GM04504 (cell line): ENCODE data around the gene TXN2.
A peak's percentile ranks its signal among the peaks of the same experiment; 100 is the strongest.
"Not testable (repeated sequence)": the region's sequence is repeated elsewhere in the genome, so short reads cannot be mapped to it uniquely, and the experiment has no call there.

ENCODE experiments used
- DNase-seq: peaks from one replicate; pipeline ENCODE4 v3.0.0-alpha.2; 2012; ENCODE audit warnings: low read depth

The TXN2 gene, protein sequence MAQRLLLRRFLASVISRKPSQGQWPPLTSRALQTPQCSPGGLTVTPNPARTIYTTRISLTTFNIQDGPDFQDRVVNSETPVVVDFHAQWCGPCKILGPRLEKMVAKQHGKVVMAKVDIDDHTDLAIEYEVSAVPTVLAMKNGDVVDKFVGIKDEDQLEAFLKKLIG

DNA sequence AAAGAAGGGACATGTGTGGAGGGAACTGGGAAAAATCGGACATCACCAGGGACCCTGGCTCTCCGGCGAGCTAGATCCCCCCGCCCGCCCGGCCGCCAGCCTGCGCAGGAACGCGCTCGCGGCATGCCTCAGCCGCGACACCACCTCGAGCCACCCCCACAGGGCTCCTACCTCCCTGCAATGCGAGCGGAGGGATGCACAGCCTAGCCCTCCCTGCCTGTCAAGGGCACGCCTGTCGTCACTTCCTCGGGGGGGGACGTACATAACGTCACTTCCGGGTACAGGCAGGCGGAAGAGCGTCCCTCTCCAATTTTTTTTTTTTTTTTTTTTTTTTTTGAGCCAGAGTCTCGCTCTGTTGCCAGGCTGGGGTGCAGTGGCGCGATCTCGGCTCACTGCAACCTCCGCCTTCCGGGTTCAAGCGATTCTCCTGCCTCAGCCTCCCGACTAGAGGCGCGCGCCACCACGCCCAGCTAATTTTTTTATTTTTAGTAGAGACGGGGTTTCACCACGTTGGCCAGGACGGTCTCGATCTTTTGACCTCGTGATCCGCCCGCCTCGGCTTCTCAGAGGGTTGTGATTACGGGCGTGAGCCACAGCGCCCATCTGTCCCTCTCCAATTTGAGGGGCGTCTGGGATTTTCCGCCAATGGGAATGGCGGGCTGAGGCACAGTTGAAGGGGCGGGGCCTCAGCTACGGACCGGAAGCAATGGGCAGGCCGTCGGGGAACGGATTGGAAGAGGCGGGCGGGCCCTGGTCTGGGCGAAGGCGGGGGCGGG lies at the start of gene TXN2:
TSS of gene TXN2 (minus strand) at position 248 of the 776 bp plus-strand sequence. CDS start 803 bp downstream, outside the sequence.
- peak; percentile 92 for DNase-seq

DNA sequence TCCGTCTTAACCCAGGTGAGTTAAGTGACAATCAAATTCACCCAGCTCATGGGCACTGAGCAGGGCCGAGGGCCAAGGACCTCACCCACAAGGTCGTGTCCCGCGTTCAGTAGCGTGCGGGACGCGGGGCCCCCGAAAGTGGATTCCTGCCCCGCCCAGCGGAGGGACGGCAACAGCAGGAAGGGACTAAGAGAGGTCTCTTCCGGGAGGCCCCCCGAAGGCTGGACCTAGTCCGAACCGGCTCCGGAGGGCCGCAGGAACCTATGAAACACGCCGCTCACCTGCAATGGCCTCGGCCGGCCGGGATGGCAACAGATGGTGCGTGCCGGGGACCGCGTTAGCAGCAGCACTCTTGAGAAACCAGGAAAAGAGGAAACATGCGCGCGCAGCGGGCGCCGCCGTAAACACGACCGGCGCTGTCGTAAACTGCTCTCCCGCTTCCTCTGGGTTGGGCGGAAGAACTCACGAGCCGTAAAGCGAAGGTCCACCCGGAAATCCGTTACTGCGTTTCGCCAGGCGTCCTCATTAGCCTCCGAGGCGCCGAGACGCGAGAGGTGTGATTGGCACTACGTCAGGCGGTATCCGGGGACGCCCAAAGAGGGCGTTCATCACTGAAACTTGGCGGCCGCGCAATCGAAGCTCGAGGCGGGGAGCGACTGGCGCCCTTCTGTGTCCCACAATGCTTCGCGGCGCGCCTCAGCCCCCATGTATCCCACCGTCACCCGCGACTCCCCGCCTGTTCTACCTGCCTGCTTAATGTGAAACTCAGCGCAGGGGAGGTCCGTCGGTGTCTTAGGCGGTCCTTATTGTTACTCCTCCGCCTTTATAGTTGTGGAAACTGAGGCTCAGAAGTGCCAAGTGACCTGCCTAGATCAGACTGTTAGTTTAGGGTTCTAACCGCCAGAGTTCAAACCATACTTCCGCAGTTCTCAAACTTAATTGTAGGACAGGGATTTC lies 47.6 kb upstream of the TXN2 start, which contains the start of gene EIF3D:
TSS of gene EIF3D (minus strand) at position 372 of the 957 bp plus-strand sequence. CDS start 3,045 bp downstream, outside the sequence.
- DNase-seq = peak; percentile 99

DNA sequence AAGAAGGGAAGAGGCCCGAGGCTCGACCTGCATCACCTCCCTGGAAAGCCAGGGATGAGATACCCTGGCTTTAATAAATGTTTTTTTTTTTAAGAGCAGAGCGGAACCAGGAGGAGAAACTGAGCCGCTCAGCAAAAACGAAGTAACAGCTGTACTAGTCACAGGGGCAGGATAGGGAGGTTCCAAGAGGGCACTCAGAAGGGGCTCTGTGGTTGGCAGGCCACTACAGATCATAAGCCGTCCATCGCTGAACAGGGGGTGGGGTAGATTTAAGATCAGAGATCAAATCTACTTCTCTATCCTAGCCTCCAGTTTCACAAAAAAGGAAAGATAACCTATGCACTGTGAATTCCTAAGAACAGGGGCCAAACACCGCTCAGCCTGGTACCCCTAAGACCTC lies 46.9 kb upstream of the TXN2 start:
- DNase-seq = no peak

DNA sequence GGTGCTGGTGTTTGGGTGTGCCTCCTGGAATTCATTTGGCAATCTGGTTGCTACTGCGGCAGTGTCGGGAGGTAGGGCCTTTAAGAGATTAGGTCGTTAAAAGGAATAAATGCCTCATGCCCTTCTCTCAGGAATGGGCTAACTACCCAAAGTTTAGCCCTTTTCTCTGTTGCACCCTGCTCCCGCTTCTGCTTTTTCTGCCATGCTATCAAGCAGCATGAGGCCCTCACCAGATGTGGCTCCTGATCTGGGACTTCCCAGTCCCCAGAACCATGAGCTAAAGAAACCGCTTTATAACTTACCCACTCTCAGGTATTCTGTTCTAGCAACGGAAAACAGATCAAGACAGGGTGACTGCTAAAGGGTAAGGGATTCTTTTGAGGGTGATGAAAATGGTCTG lies 41.2 kb upstream of the TXN2 start:
- no peak for DNase-seq

- DNase-seq = no peak
These were observed 39.0 kb upstream of the TXN2 start for GRCh38 chr22:36520423-36520822.

DNA sequence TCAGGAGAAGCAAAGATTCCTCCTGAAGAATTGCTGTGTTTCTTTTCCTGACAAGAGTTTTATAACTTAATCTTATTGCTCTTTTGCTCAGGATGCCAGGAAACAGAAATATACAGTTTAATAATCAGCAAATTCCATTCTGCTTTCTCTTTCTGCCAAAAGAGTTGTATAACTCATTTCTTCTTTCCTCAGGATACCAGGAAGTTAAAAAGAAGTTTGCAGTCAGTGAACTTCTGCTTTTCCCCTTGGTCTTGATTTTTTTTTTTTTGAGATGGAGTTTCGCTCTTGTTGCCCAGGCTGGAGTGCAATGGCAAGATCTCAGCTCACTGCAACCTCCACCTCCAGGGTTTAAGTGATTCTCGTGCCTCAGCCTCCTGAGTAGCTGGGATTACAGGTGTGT lies 38.5 kb upstream of the TXN2 start:
- not testable (repeated sequence) for DNase-seq

GRCh38 chr22:36514766-36515165 lies 33.3 kb upstream of the TXN2 start:
- no peak for DNase-seq

DNA sequence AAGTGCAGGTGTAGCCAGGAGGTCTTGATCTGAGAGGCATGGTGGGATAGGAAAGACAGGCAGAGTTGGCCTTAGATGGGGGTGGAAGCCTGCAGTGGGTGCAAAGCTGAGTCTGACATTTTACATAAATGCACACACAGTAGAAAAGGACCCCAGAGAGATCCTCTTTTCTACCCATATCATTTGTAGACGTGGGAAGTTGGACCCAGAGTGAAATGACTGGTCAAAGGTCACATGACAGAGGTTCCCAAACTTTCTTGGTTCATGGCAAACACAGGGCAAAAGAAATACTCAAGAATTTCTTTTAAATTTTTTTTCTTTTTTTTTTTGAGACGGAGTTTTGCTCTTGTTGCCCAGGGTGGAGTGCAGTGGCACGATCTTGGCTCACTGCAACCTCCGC lies 31.6 kb upstream of the TXN2 start:
- no peak for DNase-seq

- DNase-seq = no peak
These were observed 30.9 kb upstream of the TXN2 start for GRCh38 chr22:36512333-36512732.

- no peak for DNase-seq
These were observed 29.8 kb upstream of the TXN2 start for GRCh38 chr22:36510966-36511881.

DNA sequence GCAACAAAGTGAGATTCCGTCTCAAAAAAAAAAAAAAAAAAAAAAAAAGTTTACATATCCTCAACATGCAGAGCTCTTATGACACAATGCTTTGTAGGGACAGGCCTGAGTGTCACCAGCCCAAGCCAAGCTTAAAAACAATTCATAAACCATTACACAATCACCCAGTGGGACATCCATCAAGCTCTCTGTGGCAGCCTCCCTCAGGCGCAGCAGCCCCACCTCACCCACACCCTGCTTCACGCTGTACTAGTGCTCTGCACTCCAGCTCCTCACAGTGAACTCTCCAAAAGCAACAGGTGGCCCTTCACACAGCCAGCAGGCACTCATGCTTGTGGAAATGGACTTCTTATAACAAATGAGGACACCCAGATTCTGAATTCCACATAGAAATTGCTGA lies 28.9 kb upstream of the TXN2 start:
- DNase-seq = no peak

- DNase-seq = no peak
These were observed 26.1 kb upstream of the TXN2 start for GRCh38 chr22:36507518-36508010.

DNA sequence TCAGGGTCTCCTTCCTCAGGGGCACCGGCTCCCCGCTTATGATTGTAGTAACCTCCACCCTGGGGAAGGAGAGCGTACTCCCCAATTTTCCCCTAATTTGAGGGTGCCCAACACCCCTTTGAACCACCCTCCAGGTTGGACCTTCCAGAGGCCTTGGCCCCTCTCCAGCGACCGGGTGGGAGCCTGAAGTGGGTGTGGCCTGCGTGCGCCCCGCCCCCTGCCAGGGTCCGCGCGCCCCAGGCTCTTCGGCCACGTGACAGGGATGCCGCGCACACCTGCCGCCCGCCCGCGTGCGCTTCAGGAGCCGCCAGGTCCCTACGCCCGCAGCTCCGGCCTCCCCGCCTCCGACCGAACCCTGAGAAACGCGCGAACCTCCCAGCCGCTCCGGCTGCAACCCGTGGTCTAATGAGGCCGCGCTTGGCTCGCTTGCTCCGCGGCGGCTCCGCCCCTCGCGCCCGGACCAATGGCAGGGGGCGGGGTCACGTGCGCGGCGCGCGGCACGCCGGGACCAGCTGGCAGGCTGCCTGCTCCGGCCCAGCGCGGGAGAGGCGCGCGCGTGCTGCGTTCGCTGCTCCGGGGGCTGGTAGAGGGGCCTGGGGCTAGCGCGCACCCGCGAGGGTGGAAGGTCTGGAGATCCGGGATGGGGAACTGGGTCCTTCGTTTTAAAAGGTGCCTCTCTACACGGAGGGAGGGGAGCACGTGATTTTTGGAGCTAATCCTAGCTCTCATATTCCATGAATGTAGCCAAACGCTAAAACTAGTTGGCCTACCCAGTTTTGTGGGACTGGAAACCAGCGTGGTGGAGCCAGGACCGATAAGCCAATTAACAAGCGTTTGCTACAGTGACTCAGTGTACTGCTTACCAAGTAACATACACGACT lies 25.4 kb upstream of the TXN2 start, which contains the start of gene FOXRED2:
TSS of gene FOXRED2 (minus strand) at position 404 of the 881 bp plus-strand sequence. CDS start 618 bp downstream, outside the sequence.
- DNase-seq = peak; percentile 53

GRCh38 chr22:36505998-36506635 lies 24.7 kb upstream of the TXN2 start:
- no peak for DNase-seq

DNA sequence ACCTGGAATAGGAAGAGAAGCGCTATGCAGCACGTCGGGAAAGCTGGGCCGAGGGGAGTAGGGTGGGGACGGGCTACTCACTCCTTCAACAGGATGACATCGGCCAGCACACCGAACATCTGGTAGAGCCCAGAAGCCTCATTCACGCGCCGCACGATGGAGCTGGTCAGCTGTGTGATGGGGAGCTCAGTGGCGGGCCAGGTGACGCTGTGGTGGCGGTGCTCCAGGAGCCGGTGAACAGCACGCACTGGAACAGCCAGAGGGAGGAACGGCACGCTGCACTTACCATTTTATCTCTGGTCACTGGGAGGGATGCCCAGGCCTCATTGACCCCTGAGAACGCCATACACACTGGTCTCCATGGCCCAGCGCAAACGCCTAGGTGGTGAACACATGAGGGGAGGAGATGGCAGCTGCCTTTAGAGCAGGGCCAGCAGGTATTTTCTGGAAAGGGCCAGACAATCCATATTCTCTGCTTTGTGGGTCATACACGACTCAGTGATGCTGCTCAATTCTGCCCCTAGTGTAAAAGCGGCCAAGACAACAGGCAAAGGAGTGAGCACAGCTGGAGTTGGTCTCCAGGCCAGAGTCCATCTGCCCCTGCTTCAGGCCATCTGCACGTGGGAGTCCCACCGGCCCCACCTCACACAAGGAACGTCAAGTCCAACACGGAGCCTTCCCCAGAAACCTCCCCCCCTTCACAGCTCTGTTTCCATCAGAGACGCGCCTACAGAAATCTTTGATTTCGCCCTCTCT lies 16.6 kb upstream of the TXN2 start:
- DNase-seq = no peak

DNA sequence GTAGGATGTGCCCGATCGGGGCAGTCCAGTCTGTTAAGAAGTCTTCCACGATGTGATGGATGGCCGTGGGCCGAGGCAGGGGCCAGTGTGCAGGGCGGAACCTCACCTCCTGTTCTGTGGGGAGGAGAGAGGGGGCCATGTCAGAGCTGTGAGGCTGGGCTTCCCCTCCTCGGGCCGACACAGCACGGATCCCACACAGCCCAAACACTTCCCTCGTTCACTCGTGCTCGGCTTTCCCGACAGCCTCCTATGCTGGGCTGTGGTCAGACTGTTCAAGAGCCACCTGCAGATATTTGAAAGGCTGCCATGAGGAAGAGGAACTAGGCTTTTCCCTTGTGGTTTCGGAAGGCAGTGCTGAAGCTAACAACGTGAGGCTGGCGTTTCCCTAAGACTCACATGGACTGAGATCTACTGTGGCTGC lies 12.3 kb upstream of the TXN2 start:
- DNase-seq = no peak

DNA sequence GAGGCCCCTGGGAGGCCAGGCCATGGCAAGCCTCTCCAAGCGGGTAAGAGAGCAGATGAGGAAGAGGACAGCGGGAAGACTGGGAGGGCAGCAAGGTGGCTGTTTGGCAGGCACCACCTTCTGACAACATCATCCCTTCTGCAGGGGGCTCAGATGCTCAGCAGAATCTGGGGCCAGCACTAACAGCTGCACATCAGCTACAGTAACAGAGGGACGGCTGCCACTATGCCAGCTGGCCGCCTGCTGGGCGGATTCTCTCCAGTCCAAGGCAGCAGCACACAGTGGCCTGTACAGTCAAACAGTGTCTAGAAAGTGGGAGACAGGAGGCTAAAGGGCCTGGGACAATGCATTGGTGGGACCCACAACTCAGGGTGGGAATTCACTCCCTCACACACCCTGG lies 10.7 kb upstream of the TXN2 start:
- DNase-seq = no peak

DNA sequence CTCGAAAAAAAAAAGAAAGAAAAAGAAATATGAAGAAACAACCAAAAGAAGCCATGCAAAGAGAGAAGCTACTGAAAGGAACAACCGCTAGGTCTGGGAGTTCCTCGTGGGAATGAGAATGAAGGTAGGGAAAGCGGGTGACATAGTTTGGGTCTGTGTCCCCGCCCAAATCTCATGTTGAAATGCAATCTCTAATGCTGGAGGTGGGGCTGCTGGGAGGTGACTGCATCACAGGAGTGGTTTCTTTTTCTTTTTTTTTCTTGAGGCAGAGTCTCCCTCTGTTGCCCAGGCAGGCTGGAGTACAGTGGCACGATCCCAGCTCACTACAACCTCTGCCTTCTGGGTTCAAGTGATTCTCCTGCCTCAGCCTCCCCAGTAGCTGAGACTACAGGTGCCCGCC lies 9.7 kb upstream of the TXN2 start:
- no peak for DNase-seq
